K562 (cell line): ENCODE measurements around the gene MCAT. TPM values are rescaled to one million over a fixed set of nuclear protein-coding genes. Genes with fewer than 3 reads are reported as not detected.

Source experiments
- ATAC-seq: fragments of 200-7000 bp; cut with Tn5 transposase; 3 replicates; pipeline ENCODE4 v1.9.1; 2020; ENCODE audit warnings: moderate library complexity
- BruUV-seq: library from RNA; stranded (reverse); fragments of 400-500 nt; replicated peaks from 2 replicates; lab custom pipeline; 2021; lab: Mats Ljungman, UMichigan
- CTCF ChIA-PET: fragments of 300-600 bp; formaldehyde crosslinking; extraction: SDS; loops from one replicate; lab custom pipeline; 2021; ENCODE audit warnings: low intra/inter-chr PET ratio; lab: Yijun Ruan, JAX
- POLR2A ChIA-PET: fragments of 300-600, 350-650 bp; sonication (Branson Sonifier 250); formaldehyde crosslinking; extraction: SDS; loops from one replicate; lab custom pipeline; 2021; ENCODE audit warnings: antibody characterized with exemption, inconsistent platforms; lab: Yijun Ruan, JAX
- DNase-seq, 4 experiments: peaks; one replicate each; pipeline versions ENCODE4 v3.0.0 to v3.0.0-alpha.2; 2011 to 2018; ENCODE audit warnings: low spot score in 3 of 4, mixed read lengths in 3 of 4; ENCODE audit errors: extremely low read depth in 1 of 4
- FAIRE-seq: peaks from 2 replicates; lab custom pipeline; 2011; peaks lifted over from hg19 to GRCh38; lab: Jason Lieb, UNC
- H2AFZ ChIP-seq: 2 replicates; pipeline ENCODE4 v1.6.0; 2011; ENCODE audit warnings: low read depth, low read length, control low read depth, inconsistent platforms
- H3K27ac ChIP-seq: fragments of 200-600 bp; 3 replicates; pipeline ENCODE4 v1.8.0; 2011; ENCODE audit warnings: low read depth, mild to moderate bottlenecking, control low read depth, inconsistent platforms, low read length, moderate library complexity, mixed read lengths; ENCODE audit errors: extremely low read depth
- H3K27me3 ChIP-seq, 2 experiments: fragments of 300-600 bp in 1 of 2; 2 replicates in 1 of 2; 3 replicates in 1 of 2; pipeline versions ENCODE4 v1.6.0 to v1.8.0; 2011; ENCODE audit warnings: inconsistent platforms in 2 of 2, low read length in 2 of 2, mild to moderate bottlenecking in 1 of 2, mixed read lengths in 1 of 2, moderate library complexity in 1 of 2; ENCODE audit not compliant: control insufficient read depth in 2 of 2, insufficient read depth in 2 of 2
- H3K36me3 ChIP-seq: fragments of 300-600 bp; 3 replicates; pipeline ENCODE4 v1.8.0; 2011; ENCODE audit warnings: mild to moderate bottlenecking, low read length, inconsistent platforms; ENCODE audit not compliant: control insufficient read depth, insufficient read depth
- H3K4me1 ChIP-seq, 2 experiments: fragments of 200-600 bp in 1 of 2; replicated peaks in 1 of 2; 2 replicates in 1 of 2; 3 replicates in 1 of 2; pipeline versions ENCODE4 v1.5.1 to v1.8.0; 2011; ENCODE audit warnings: inconsistent platforms in 2 of 2, low read length in 2 of 2, mild to moderate bottlenecking in 1 of 2, mixed read lengths in 1 of 2, moderate library complexity in 1 of 2; ENCODE audit not compliant: control insufficient read depth in 2 of 2, insufficient read depth in 2 of 2
- H3K4me2 ChIP-seq: 2 replicates; pipeline ENCODE4 v1.6.1; 2011; ENCODE audit warnings: low read length, control low read depth, inconsistent platforms, mixed read lengths; ENCODE audit not compliant: insufficient read depth
- H3K4me3 ChIP-seq: fragments of 200-600 bp; sonication (generic), shearing (Covaris generic); 2 replicates; pipeline ENCODE4 v1.5.1; 2016; ENCODE audit warnings: control low read depth, inconsistent platforms
- H3K79me2 ChIP-seq: fragments of 200-600 bp; 3 replicates; pipeline ENCODE4 v1.8.0; 2011; ENCODE audit warnings: low read length, inconsistent platforms; ENCODE audit not compliant: control insufficient read depth, insufficient read depth
- H3K9ac ChIP-seq, 2 experiments: 2 replicates each; pipeline versions ENCODE4 v1.6.0 to v1.6.1; 2011; ENCODE audit warnings: low read depth in 2 of 2, low read length in 2 of 2, control low read depth in 1 of 2, inconsistent platforms in 1 of 2, mild to moderate bottlenecking in 1 of 2, mixed read lengths in 1 of 2; ENCODE audit not compliant: insufficient read depth in 1 of 2
- H3K9me1 ChIP-seq: one replicate; pipeline ENCODE4 v1.6.0; 2011; ENCODE audit warnings: inconsistent platforms, mild to moderate bottlenecking, low read length, moderate library complexity; ENCODE audit not compliant: control insufficient read depth, insufficient read depth
- H3K9me3 ChIP-seq: replicated peaks from 2 replicates; pipeline ENCODE4 v1.5.1; 2011; ENCODE audit warnings: low read depth, low read length, inconsistent platforms; ENCODE audit not compliant: control insufficient read depth, insufficient read depth
- H4K20me1 ChIP-seq: replicated peaks from 2 replicates; pipeline ENCODE4 v1.6.1; 2011; ENCODE audit warnings: low read length, inconsistent platforms, mixed read lengths; ENCODE audit not compliant: control insufficient read depth, insufficient read depth
- CHAMP1 ChIP-seq: fragments of 450-650 bp; IDR thresholded peaks from 2 replicates; pipeline ENCODE4 v1.6.1; 2016; ENCODE audit warnings: mild to moderate bottlenecking
- E2F5 ChIP-seq: sonication (generic); formaldehyde crosslinking; IDR thresholded peaks from 2 replicates; pipeline ENCODE4 v1.8.0; 2022; ENCODE audit warnings: mild to moderate bottlenecking, missing genetic modification reagents
- EP300 ChIP-seq: IDR thresholded peaks from 2 replicates; pipeline ENCODE4 v1.6.1; 2012; ENCODE audit warnings: low read length, improper control_type of control experiment
- KDM4B ChIP-seq, 2 experiments: fragments of 450-650 bp in 1 of 2; sonication (generic) in 1 of 2; IDR thresholded peaks; 2 replicates each; pipeline ENCODE4 v1.6.1; 2016 to 2017; ENCODE audit warnings: borderline replicate concordance in 2 of 2, antibody characterized with exemption in 1 of 2, low read depth in 1 of 2, mild to moderate bottlenecking in 1 of 2
- PKNOX1 ChIP-seq: fragments of 450-650 bp; IDR thresholded peaks from 2 replicates; pipeline ENCODE4 v1.6.1; 2016
- TRIM28 ChIP-seq: fragments of 450-650 bp; IDR thresholded peaks from 2 replicates; pipeline ENCODE4 v1.6.1; 2017
- ZNF436 ChIP-seq: fragments of 250-450, 450-650 bp; sonication (Bioruptor Pico); formaldehyde crosslinking; IDR thresholded peaks from 2 replicates; pipeline ENCODE4 v1.7.0; 2020; ENCODE audit warnings: mild to moderate bottlenecking
- WGBS: fragments of 100-300 bp; shearing (Covaris generic); methylation state at CpG from one replicate; pipeline ENCODE4 v1.1.6; 2016; ENCODE audit warnings: low coverage, mixed read lengths; ENCODE audit not compliant: insufficient coverage; ENCODE audit errors: missing lambda C conversion rate; 5-methylcytosine and 5-hydroxymethylcytosine counted together
- in situ Hi-C: fragments of 300-500 bp; cut with MboI; formaldehyde crosslinking; loops from 4 replicates; pipeline ENCODE4 v1.15.0; 2018; ENCODE audit warnings: inconsistent platforms, mixed read lengths
- intact Hi-C: fragments of 100-400 bp; cut with micrococcal nuclease; formaldehyde crosslinking; loops from 2 replicates; pipeline ENCODE4 v1.14.2; 2022
- polyA plus RNA-seq, 8 experiments: library from polyadenylated mRNA; depleted of rRNA in 4 of 8; stranded (reverse) in 5 of 8; unstranded in 3 of 8; fragments of >200 nt; fragmentation: Nextera tagmentation in 2 of 8; fragmentation: Illumina TruSeq in 1 of 8; extraction: Ambion mirVana in 2 of 8; extraction: Trizol in 1 of 8; gene quantifications; 2 replicates each; pipeline versions ENCODE4 v1.2.1 to v1.2.3, GENCODE V29; 2011 to 2014; ENCODE audit warnings: inconsistent platforms in 1 of 8, missing spikeins in 1 of 8
- total RNA-seq, 7 experiments: library from RNA; depleted of rRNA in 6 of 7; stranded (reverse); fragments of >200 nt in 6 of 7; fragmentation: Illumina TruSeq in 2 of 7; extraction: Trizol in 2 of 7; gene quantifications; 2 replicates each; pipeline versions ENCODE4 v1.2.1 to v1.2.3, GENCODE V29; 2011 to 2021; ENCODE audit warnings: low replicate concordance in 1 of 7

The MCAT gene
- total and polyA plus RNA-seq, 9 of the 15 experiments (the other 6 are each of a cell fraction or from before 2014, with no cell fraction given) = 3.3 to 27.8 (median 13.9) TPM

GRCh38 chr22:43098356-43098755 is 44.8 kb downstream of the MCAT start:
- Histone ChIP-seq H3K36me3 (no peaks in the 10 kb centered on the region), H3K4me3 (no peak overlapping the region), H3K9me3 (no peaks in the 10 kb centered on the region), H4K20me1 (no peaks in the 10 kb centered on the region), H3K9ac (no peak overlapping the region), H3K4me1 (peaks cover 12 to 15% of the 10 kb centered on the region in 2 experiments; a peak in 4 of 5 replicates), H3K27ac (no peak overlapping the region), H3K4me2 (no peak overlapping the region), H2AFZ (0 out of 2 replicates have a peak overlapping the region, but pooled peaks have one; percentile 23), H3K27me3 (no peaks in the 10 kb centered on the region), H3K79me2 (no peaks in the 10 kb centered on the region), H3K9me1 (no peaks in the 10 kb centered on the region)
- DNase-seq = no peak
- WGBS = 10% methylated on average over 2 of the region's 4 CpGs
- ATAC-seq = no peak
- ChIA-PET CTCF (no interaction called here), POLR2A (interaction anchor here (0.6 kb wide), 1 partner anchor 139 kb away, joined by 4 read pairs; no protein-coding TSS in a partner anchor)
- no peak for FAIRE-seq
- in situ Hi-C loops = no loop called here
- TF ChIP-seq ZNF436 (CRISPR knock-in tag) = no peak
- peak; percentile 52; the same call in 1 of the 2 replicates for TF ChIP-seq PKNOX1
- intact Hi-C loops = no loop called here
- no TSS peak for BruUV-seq

GRCh38 chr22:43096420-43096819 is 46.8 kb downstream of the MCAT start:
- FAIRE-seq (no peak), DNase-seq (no peak), ATAC-seq (no peak)
- Histone ChIP-seq H4K20me1 (no peaks in the 10 kb centered on the region), H2AFZ (no peak overlapping the region), H3K36me3 (no peaks in the 10 kb centered on the region), H3K4me1 (peaks cover 9 to 10% of the 10 kb centered on the region in 2 experiments; a peak in 4 of 5 replicates), H3K9me3 (no peaks in the 10 kb centered on the region), H3K79me2 (no peaks in the 10 kb centered on the region), H3K4me3 (no peak overlapping the region), H3K27me3 (no peaks in the 10 kb centered on the region), H3K27ac (no peak overlapping the region), H3K9me1 (no peaks in the 10 kb centered on the region), H3K4me2 (no peak overlapping the region), H3K9ac (no peak overlapping the region)
- in situ Hi-C loops = no loop called here
- BruUV-seq = no TSS peak
- intact Hi-C loops = no loop called here
- ChIA-PET POLR2A (no interaction called here), CTCF (no interaction called here)
- 48% methylated on average over 8 of the region's 8 CpGs for WGBS
- no peak for TF ChIP-seq E2F5 (CRISPR knock-in tag)
- TF ChIP-seq EP300 = no peak
- TF ChIP-seq CHAMP1 = no peak
- TF ChIP-seq KDM4B (IDR thresholded peaks at IDR 0.05; ENCODE audit: borderline replicate concordance in 2 of 2, low read depth in 1 of 2) = no peak
- peak; percentile 91 for TF ChIP-seq TRIM28
